ENCODE data around the gene SYCP2L.
"Not testable (repeated sequence)": the region's sequence is repeated elsewhere in the genome, so short reads cannot be mapped to it uniquely, and the experiment has no call there.

The SYCP2L gene

DNA sequence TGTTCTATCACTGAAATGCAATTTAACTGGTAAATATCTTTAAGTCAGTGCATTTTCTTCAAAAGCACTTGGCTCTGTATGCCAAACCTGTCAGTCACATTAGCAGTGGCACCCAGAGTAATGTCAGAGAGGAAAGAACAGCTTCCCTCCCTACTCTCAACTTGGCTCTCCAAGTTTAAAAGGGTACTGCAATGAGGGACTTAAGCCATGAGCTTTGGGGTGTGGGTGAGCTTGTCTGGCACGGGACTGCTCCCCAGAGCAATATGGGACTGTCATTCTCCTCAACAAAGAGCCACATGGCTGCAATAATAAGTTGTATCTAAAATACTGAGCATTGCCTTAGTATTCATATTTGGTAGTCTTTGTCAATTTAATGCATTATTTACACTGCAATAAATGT lies 9.0 kb upstream of the SYCP2L start:
- in situ Hi-C loops (cut with MboI; ENCODE audit: low sequenced_read_pairs): no loop called here

DNA sequence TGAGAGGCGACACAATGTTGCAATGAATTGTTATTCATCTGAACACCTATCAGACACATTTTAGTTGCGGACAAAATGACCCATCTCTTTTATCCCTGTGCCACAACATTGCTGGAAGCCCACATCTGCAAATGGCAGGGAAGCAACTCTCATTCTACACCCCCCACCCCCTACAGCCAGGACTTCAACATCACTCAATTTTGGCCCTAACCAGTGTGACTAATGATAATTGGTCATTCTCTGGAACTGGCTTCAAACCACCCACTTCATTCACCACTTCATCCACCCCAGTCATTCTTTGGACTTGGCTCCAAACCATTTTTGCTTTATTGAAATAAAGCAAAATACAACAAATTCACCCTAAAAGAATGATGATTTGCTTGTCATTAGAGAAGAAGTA lies 6.5 kb upstream of the SYCP2L start:
- in situ Hi-C loops (cut with MboI; ENCODE audit: low sequenced_read_pairs): no loop called here

DNA sequence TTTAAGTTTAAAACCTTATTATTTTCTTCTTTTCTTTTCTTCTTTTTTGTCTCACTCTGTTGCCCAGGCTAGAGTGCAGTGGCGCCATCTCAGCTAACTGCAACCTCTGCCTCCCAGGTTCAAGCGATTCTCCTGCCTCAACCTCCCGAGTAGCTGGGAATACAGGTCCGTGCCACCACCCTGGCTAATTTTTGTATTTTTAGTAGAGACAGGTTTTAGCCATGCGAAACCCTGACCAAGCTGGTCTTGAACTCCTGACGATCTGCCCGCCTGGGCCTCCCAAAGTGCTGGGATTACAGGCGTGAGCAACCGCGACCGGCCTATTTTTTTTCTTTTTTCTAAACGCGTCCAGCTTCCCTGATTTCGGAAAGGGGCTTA lies 4.6 kb upstream of the SYCP2L start:
- in situ Hi-C loops (cut with MboI; ENCODE audit: low sequenced_read_pairs): not testable (repeated sequence)

DNA sequence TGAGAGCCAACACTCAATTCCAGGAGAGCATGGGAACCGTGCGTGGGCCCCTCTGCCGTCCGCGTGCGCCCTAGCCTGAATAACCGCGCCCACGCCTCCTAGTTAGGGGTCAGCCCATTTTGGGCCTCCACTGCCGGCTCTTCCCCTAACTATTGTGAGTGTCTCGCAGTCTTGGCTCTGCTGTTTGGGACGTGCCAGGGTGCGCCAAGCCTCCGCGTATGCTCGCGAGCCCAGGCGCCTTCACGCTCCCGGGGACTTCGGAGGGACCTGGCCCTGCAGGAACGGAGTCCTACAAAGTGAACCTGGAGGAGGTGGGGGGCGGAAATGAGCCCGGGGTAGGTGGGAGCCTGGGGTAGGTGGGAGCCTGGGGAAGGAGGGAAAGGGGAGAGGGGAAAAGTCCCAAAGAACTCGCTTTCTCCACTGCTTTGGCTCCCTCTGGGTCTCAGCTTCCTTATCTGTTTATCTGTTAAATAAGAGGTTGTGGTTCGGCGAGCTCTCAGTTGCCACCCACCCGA lies 4.1 kb upstream of the SYCP2L start:
- in situ Hi-C loops (cut with MboI; ENCODE audit: low sequenced_read_pairs): no loop called here

DNA sequence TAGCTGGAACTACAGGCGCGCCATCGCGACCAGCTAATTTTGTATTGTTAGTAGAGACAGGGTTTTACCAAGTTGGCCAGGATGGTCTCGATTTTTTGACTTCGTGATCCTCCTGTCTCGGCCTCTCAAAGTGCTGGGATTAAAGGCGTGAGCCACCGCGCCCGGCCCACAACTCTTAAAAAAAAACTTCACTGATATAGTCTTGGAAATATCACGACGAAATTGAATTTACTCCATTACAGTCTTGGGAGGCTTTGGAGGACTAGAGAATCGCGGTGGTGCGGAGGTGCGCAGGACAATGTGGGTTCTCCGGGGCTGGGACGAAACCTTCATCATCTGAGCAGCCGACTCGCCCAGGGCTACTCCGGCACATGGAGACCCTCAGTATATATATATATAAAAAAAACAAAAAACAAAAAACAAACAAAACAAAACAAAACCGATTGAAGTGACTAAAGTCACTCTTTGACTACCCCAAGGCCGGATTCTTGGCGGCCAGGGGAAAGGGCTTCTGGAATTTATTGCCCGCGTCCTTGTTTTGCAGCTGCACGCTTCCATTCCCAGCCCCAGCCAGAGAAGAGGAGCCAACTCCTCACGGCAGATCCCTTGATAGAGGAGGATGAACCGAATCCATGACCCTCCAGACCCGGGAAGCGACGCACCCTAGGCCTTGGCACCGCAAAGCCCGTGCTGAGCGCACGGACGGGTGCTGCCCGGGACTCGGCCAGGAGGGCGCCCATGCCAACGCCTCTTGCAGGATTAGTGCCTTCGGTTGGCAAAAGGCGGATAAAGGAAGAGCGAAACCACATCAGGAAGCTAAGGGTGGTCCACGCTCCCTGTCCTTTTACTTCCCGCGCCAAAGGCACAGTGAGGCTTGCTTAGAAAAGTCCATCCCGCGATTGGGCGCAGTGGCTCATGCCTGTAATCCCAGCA lies 3.3 kb upstream of the SYCP2L start:
- in situ Hi-C loops (cut with MboI; ENCODE audit: low sequenced_read_pairs): no loop called here

- in situ Hi-C loops (cut with MboI; ENCODE audit: low sequenced_read_pairs): no loop called here
Observed at GRCh38 chr6:10884245-10884972, 2.4 kb upstream of the SYCP2L start.

DNA sequence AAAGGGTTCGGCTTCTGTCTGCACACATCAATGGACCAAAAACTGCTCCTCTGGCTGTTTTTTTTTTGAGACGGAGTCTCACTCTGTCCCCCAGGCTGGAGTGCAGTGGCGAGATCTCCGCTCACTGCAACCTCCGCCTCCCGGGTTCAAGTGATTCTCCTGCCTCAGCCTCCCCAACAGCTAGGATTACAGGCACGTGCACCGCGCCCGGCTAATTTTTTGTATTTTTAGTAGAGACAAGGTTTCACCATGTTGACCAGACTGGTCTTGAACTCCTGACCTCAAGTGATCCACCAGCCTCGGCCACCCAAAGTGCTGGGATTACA lies 524 bp upstream of the SYCP2L start:
- in situ Hi-C loops (cut with MboI; ENCODE audit: low sequenced_read_pairs): not testable (repeated sequence)

DNA sequence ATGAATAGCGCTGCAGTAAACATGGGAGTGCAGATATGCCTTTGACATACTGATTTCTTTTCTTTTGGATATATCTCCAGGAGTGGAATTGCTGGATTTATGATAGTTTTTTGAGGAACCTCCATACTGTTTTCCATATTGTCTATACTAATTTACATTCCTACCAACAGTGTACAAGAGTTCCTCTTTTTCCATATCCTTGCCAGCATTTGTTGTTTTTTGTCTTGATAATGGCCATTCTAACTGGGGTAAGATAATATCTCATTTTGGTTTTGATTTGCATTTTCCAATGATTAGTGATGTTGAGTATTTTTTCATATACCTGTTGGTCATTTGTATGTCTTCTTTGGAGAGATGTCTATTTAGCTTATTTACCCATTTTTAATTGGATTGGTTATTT lies 3.3 kb downstream of the SYCP2L start:
- in situ Hi-C loops (cut with MboI; ENCODE audit: low sequenced_read_pairs): no loop called here

GRCh38 chr6:10891960-10892359 lies 5.1 kb downstream of the SYCP2L start:
- in situ Hi-C loops (cut with MboI; ENCODE audit: low sequenced_read_pairs): no loop called here

DNA sequence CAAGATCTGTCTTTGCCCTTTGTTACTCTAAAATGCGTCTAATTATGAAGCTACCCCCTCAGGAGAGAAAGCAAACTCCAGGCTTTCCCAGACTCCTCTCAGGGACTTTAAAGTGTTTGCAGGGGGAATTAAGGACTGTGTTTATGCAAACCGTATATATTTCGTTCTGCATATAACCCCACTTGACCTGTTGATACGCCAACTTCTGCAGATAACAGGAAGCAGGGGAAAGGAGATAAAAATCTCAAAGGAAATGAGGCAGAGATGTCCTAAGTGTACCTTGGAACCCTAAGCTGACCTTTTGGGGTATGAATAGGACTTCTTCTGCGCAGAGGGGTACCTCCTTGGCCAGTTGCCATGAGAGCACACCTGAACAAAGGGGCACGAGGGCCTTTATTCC lies 8.1 kb downstream of the SYCP2L start:
- in situ Hi-C loops (cut with MboI; ENCODE audit: low sequenced_read_pairs): no loop called here

DNA sequence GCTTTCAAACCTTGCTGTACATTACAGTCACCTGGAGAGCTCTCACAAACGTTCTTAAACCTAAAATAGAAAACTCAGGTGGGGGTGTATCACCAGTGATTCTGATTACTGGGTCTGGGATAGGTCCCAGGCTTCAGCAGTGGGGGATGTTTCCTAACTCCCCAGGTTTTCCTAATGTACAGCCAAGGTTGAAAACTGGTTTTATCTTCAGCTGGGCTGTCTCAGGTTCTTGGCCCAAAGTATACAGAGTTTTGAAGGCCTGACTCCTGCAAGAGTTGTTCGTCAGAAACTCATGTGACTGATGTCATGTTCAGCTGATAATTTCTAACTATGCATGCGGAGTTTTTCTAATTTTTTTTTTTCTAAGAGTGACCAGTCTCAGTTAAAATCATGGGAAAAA lies 9.8 kb downstream of the SYCP2L start:
- in situ Hi-C loops (cut with MboI; ENCODE audit: low sequenced_read_pairs): no loop called here

DNA sequence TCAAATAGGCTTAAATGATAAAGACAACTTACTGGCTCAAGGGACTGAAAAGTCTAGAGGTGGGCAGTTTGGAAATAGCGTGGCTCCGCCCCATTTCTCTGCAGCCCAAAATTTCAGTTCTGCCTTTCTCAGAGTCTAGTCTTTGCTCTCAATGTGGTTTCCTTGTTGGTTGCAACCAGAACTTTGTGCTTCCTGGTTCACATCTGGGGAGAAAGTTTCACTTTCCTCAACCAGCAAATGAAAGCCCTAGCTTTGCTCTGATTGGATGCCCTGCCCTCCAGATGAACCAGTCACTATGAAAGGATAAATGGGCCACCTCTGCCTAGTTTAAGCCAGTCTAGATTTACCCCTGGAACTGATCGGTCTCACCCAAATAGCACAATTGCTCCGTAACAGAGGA lies 14.9 kb downstream of the SYCP2L start:
- in situ Hi-C loops (cut with MboI; ENCODE audit: low sequenced_read_pairs): no loop called here

- in situ Hi-C loops (cut with MboI; ENCODE audit: low sequenced_read_pairs): no loop called here
Observed at GRCh38 chr6:10904015-10904414, 17.2 kb downstream of the SYCP2L start.

DNA sequence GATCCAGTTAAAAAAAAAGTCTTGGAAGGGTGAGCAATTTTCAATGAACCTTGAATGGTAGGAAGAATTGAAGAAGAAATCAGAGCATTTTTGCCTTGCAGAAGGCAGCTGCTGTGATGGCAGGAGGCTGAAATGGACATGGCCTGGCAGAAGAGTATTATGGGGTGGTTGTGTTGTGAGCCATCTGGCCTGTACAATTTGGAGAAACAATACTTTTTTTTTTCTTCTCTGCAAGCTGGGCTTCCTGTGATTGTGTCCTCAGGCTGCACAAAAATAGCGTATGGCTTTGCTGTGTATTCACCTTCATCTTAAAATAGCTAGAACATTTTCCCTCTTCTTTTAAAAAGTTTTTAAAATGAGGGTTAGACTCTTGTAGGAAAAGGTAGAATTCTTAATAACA lies 21.4 kb downstream of the SYCP2L start:
- in situ Hi-C loops (cut with MboI; ENCODE audit: low sequenced_read_pairs): no loop called here

DNA sequence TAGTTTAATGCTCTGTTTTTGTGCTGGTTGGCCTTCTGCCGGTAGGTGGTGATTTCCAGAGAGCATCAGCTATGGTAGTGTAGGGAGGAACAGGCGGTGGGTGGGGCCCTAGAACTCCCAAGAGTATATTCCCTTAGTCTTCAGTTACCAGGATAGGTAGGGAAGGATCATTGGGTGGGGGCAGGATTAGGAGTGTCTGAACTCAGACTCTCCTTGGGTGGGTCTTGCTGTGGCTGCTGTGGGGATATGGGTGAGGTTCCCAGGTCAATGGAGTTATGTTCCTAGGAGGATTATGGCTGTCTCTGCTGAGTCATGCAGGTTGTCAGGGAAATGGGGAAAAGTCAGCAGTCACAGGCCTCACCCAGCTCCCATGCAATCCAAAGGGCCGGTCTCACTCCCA lies 32.7 kb downstream of the SYCP2L start:
- in situ Hi-C loops (cut with MboI; ENCODE audit: low sequenced_read_pairs): not testable (repeated sequence)

DNA sequence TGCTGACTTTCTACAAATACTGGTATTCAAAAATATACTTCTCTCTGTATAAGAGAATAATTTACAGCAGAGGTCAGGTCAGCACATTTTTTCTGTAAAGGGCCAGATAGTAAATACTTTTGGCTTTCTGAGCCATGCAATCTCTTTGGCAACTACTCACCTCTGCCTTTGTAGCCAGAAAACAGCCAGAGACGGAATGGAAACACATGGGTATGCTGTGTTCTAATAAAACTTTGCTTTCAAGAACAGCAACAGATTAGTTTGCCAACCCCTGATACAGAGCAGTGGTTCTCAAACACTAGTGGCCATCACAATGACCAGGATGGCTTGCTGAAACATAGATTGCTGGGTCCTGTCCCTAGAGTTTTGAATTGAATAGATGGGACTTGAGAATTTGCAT lies 46.3 kb downstream of the SYCP2L start:
- in situ Hi-C loops (cut with MboI; ENCODE audit: low sequenced_read_pairs): no loop called here

DNA sequence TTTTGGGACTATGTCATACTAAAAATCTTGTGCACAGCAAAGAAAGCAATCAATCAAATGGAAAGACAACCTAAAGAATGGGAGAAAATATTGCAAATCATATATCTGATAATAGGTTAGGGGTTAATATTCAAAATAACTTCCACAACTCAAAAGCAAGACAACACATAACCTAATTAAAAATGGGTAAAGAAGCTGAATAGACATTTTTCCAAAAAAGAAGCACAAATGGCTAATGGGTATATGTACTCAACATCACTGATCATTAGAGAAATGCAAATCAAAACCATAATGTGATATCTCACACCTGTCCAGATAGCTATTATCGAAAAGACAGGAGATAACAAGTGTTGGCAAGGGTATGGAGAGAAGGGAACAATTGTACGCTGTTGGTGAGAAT lies 53.0 kb downstream of the SYCP2L start:
- in situ Hi-C loops (cut with MboI; ENCODE audit: low sequenced_read_pairs): no loop called here

DNA sequence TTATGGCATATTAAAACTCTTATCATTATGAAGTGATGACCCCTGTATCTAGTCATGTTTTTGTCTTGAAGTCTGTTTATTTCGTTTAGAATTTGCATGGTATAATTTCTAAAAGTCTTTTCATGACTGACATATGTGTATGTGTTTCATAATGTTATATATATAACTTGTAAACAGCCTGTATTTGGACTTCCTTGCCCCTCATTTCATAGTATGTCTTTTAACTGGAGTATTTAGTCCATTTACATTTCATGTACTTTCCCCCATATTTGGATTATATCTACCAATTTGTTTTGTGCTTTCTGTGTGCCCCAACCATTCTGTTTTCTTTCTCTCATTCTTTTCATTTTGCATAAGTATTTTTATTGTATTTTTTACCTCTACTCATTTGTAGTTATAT lies 59.0 kb downstream of the SYCP2L start:
- in situ Hi-C loops (cut with MboI; ENCODE audit: low sequenced_read_pairs): no loop called here

GRCh38 chr6:10947966-10948365 lies 61.1 kb downstream of the SYCP2L start:
- in situ Hi-C loops (cut with MboI; ENCODE audit: low sequenced_read_pairs): no loop called here

DNA sequence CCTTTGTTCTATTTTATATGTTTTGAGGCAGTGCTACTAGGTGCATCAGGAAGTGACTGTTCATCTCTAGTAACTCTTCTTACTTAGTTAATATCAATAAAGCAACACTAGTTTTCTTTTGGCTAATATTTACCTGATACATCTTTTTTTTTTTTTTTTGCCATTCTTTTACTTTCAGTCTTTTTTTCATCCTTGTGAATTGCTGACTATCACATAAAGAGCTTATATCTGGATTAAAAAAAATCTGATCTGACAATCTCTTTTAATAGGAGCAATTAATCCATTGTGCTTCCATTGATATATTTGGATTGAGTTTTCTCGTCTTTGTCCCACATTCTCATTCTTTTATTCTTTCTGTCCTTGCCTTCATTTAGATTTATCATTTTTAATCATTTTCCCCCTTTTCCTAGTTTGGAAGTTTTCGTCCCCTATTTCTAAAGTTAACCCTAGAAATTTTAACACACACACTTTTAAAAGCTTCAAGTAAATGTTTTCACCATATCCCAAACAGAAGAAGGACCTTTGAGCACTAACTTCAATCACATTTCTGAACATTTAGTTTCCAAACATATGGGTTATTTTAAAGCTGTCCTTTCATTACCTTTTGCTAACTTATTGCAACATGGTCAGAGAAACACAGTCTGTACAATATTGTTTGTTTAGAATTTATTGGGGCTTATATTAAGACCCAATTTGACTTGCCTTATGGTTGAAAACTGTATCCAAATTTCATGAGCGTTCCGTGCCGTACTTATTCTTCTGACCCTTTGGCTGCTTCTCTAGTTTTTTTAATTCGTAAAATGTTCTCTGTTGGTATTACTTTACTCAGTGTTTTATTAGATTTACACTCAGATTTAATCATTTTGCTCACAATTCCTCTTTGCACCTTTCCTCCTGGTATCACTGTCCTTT lies 63.0 kb downstream of the SYCP2L start:
- in situ Hi-C loops (cut with MboI; ENCODE audit: low sequenced_read_pairs): no loop called here

DNA sequence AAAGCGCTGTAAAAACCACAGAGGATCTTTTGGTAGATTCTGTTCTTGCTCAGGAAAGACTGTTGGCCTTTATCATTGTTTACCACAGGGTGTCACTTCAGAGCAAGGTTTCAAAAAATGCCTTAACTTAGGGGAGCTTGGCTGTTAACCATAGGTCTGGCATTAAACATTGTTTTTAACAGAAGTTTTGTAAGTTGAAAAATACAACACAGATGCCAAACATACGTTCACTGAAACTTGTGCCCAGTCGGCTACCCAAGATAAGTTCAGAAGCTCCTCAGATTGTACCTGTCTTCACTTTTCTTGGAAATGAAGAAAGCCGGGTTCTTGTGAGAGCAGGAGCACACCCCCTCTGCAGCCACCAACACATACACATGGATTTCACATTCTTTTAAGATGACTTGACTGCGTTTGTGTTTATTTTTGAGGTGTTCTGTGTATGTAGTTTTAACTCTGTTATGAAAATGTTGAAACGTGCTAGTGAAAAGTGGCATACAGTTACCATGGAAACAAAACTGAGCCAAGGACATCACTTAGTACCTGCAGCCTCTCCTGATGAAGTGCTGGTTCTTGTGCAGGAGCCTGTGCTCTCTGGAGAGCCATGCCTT lies 64.9 kb downstream of the SYCP2L start:
- in situ Hi-C loops (cut with MboI; ENCODE audit: low sequenced_read_pairs): no loop called here

Data from HL-60/S4 (cell line).